Ishikawa (cell line): Measurements from ENCODE around the gene PSMD2.

Experiments
- CEBPB ChIP-seq: IDR thresholded peaks from 2 replicates; pipeline ENCODE4 v1.6.1; 2012
- CREB1 ChIP-seq: IDR thresholded peaks from 2 replicates; pipeline ENCODE4 v1.6.1; 2012; ENCODE audit warnings: low read depth
- EGR1 ChIP-seq: IDR thresholded peaks from 2 replicates; pipeline ENCODE4 v1.6.1; 2012
- EP300 ChIP-seq: IDR thresholded peaks from 2 replicates; pipeline ENCODE4 v1.6.1; 2012; ENCODE audit warnings: borderline replicate concordance
- FOXM1 ChIP-seq: IDR thresholded peaks from 2 replicates; pipeline ENCODE4 v1.6.1; 2012; ENCODE audit warnings: low read depth, borderline replicate concordance
- MAX ChIP-seq: IDR thresholded peaks from 2 replicates; pipeline ENCODE4 v1.6.1; 2012
- NFIC ChIP-seq: IDR thresholded peaks from 2 replicates; pipeline ENCODE4 v1.6.1; 2012
- RAD21 ChIP-seq: IDR thresholded peaks from 2 replicates; pipeline ENCODE4 v1.6.1; 2012; ENCODE audit warnings: low read depth
- REST ChIP-seq: IDR thresholded peaks from 2 replicates; pipeline ENCODE4 v1.6.1; 2012; ENCODE audit warnings: low read depth, mild to moderate bottlenecking
- TAF1 ChIP-seq: IDR thresholded peaks from 2 replicates; pipeline ENCODE4 v1.6.1; 2012; ENCODE audit warnings: low read depth, mild to moderate bottlenecking
- TCF12 ChIP-seq: IDR thresholded peaks from 2 replicates; pipeline ENCODE4 v1.6.1; 2012; ENCODE audit warnings: low read depth
- TEAD4 ChIP-seq: IDR thresholded peaks from 2 replicates; pipeline ENCODE4 v1.6.1; 2012
- USF1 ChIP-seq: IDR thresholded peaks from 2 replicates; pipeline ENCODE4 v1.6.1; 2012
- YY1 ChIP-seq: IDR thresholded peaks from 2 replicates; pipeline ENCODE4 v1.6.1; 2012; ENCODE audit warnings: low read depth
- ZBTB7A ChIP-seq: IDR thresholded peaks from 2 replicates; pipeline ENCODE4 v1.6.1; 2012; ENCODE audit warnings: low read depth

Gene PSMD2

GRCh38 chr3:184255291-184256039 is 43.6 kb upstream of the PSMD2 start:
- TF ChIP-seq MAX (no peak), CEBPB (no peak), USF1 (no peak), FOXM1 (no peak), TCF12 (no peak), ZBTB7A (no peak), TAF1 (no peak), YY1 (no peak), REST (no peak), EGR1 (no peak), EP300 (no peak), RAD21 (no peak), TEAD4 (no peak), NFIC (no peak), CREB1 (no peak)

- TF ChIP-seq REST (no peak), YY1 (no peak), CEBPB (no peak), EGR1 (no peak), MAX (no peak), EP300 (no peak), FOXM1 (no peak), TAF1 (no peak), NFIC (no peak), TCF12 (no peak), RAD21 (no peak), USF1 (no peak), CREB1 (no peak), ZBTB7A (no peak)
These were observed 41.7 kb upstream of the PSMD2 start for GRCh38 chr3:184257083-184257915.

GRCh38 chr3:184258926-184259325 is 40.1 kb upstream of the PSMD2 start:
- TF ChIP-seq NFIC (no peak), RAD21 (no peak), TCF12 (no peak), MAX (no peak), CREB1 (no peak), TEAD4 (no peak), EP300 (no peak), CEBPB (no peak), ZBTB7A (no peak), YY1 (no peak), TAF1 (no peak), REST (no peak), FOXM1 (no peak), USF1 (no peak), EGR1 (no peak)
